OCI-LY3 (cell line): ENCODE measurements around the gene FRMD4B.

Experiments
- EZH2phosphoT487 ChIP-seq: fragments of 200-600 bp; shearing (Covaris generic); IDR thresholded peaks from 2 replicates; pipeline ENCODE4 v1.6.1; 2018; ENCODE audit warnings: antibody characterized with exemption, mixed run types, low read depth
- TF ChIP-seq, protein P1 (sequence below): fragments of 200-600, 300-600 bp; sonication (generic); IDR thresholded peaks from 2 replicates; pipeline ENCODE4 v1.5.1; 2014; ENCODE audit warnings: antibody characterized with exemption, low read length, low read depth

DNA sequence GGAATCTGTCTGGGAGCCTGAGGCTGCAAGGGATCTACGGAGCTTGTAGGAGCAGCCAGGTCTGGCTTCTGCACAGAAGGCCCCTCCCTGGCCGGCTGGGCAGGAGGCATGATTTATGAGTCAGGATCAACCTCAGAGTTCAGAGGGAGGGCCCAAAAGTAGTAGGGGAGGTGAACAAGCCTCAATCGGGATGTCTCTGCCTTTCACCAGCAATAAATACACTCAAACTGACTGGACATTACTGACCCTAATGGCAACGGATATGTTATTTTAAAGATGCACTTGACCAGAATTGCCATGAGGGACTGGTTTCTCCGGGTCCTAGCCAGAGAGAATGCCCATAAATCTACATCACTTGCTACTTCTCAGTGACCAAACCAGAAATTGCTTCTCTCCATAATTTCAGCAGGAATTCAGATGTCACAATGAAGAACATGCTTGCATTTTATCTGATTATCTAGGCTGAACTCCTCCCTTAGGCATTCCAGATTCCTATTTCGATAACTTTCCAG is 153.9 kb downstream of the FRMD4B start:
- TF ChIP-seq EZH2phosphoT487, result no peak
- TF ChIP-seq, protein P1, sequence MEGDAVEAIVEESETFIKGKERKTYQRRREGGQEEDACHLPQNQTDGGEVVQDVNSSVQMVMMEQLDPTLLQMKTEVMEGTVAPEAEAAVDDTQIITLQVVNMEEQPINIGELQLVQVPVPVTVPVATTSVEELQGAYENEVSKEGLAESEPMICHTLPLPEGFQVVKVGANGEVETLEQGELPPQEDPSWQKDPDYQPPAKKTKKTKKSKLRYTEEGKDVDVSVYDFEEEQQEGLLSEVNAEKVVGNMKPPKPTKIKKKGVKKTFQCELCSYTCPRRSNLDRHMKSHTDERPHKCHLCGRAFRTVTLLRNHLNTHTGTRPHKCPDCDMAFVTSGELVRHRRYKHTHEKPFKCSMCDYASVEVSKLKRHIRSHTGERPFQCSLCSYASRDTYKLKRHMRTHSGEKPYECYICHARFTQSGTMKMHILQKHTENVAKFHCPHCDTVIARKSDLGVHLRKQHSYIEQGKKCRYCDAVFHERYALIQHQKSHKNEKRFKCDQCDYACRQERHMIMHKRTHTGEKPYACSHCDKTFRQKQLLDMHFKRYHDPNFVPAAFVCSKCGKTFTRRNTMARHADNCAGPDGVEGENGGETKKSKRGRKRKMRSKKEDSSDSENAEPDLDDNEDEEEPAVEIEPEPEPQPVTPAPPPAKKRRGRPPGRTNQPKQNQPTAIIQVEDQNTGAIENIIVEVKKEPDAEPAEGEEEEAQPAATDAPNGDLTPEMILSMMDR, result no peak
